ENCODE results near the gene FLYWCH1.
A peak's percentile ranks its signal among the peaks of the same experiment; 100 is the strongest.

Gene FLYWCH1

DNA sequence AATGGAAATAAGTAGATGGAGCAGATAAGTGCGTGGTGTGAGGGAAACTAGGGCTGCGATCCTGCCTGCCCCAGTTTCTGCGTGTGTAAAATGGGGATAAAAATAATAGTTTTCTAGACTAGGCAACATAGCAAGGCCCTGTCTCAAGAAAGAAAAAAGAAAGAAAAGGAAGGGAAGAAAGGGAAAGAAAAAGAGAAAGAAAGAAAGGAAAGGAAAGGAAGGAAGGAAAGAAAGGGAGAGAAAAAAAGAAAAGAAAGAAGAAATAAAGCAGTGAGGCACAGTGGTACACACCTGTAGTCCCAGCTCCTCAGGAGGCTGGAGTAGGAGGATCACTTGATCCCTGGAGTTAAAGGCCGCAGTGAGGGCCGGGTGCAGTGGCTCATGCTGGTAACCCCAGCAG is 70.7 kb downstream of the FLYWCH1 start:
- TF ChIP-seq POLR2AphosphoS5 (IDR thresholded peaks at IDR 0.05; ENCODE audit: low read depth, low read length) (no peak), FOXP2 (optimal IDR thresholded peaks at IDR 0.05; ENCODE audit: borderline replicate concordance, extremely low read depth, extremely low read length, insufficient read depth) (no peak), SIN3A (IDR thresholded peaks at IDR 0.05; ENCODE audit: borderline replicate concordance, insufficient read depth, low read length) (no peak), TAF1 (IDR thresholded peaks at IDR 0.05; ENCODE audit: borderline replicate concordance, insufficient read depth, low read length) (no peak)
- TF ChIP-seq, protein P1, sequence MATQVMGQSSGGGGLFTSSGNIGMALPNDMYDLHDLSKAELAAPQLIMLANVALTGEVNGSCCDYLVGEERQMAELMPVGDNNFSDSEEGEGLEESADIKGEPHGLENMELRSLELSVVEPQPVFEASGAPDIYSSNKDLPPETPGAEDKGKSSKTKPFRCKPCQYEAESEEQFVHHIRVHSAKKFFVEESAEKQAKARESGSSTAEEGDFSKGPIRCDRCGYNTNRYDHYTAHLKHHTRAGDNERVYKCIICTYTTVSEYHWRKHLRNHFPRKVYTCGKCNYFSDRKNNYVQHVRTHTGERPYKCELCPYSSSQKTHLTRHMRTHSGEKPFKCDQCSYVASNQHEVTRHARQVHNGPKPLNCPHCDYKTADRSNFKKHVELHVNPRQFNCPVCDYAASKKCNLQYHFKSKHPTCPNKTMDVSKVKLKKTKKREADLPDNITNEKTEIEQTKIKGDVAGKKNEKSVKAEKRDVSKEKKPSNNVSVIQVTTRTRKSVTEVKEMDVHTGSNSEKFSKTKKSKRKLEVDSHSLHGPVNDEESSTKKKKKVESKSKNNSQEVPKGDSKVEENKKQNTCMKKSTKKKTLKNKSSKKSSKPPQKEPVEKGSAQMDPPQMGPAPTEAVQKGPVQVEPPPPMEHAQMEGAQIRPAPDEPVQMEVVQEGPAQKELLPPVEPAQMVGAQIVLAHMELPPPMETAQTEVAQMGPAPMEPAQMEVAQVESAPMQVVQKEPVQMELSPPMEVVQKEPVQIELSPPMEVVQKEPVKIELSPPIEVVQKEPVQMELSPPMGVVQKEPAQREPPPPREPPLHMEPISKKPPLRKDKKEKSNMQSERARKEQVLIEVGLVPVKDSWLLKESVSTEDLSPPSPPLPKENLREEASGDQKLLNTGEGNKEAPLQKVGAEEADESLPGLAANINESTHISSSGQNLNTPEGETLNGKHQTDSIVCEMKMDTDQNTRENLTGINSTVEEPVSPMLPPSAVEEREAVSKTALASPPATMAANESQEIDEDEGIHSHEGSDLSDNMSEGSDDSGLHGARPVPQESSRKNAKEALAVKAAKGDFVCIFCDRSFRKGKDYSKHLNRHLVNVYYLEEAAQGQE (IDR thresholded peaks at IDR 0.05; ENCODE audit: insufficient read depth in 1 of 2, low read depth in 2 of 2, low read length in 2 of 2), result no peak

DNA sequence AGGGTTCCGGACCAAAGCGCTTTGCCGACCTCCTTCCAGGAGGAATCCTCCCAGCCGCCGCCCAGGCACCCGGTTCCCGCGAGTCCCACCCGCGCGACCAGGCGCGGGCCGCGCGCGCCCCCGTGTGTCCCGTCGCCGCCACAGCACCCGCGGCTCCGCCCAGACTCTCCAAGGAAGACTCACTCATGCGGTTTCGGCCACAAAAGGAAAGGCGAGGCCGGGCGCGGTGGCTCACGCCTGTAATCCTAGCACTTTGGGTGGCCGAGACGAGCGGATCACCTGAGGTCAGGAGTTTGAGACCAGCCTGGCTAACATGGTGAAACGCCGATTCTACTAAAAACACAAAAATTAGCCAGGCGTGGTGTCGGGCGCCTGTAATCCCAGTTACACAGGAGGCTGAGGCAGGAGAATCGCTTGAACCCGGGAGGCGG is 72.0 kb downstream of the FLYWCH1 start:
- no peak for TF ChIP-seq FOXP2 (optimal IDR thresholded peaks at IDR 0.05; ENCODE audit: borderline replicate concordance, extremely low read depth, extremely low read length, insufficient read depth)
- TF ChIP-seq TAF1 (IDR thresholded peaks at IDR 0.05; ENCODE audit: borderline replicate concordance, insufficient read depth, low read length), result no peak
- TF ChIP-seq, protein P1 (IDR thresholded peaks at IDR 0.05; ENCODE audit: insufficient read depth in 1 of 2, low read depth in 2 of 2, low read length in 2 of 2), result no peak
- peak; percentile 38; the same call in 1 of the 2 replicates for TF ChIP-seq POLR2AphosphoS5 (IDR thresholded peaks at IDR 0.05; ENCODE audit: low read depth, low read length)
- TF ChIP-seq SIN3A (IDR thresholded peaks at IDR 0.05; ENCODE audit: borderline replicate concordance, insufficient read depth, low read length), result no peak

DNA sequence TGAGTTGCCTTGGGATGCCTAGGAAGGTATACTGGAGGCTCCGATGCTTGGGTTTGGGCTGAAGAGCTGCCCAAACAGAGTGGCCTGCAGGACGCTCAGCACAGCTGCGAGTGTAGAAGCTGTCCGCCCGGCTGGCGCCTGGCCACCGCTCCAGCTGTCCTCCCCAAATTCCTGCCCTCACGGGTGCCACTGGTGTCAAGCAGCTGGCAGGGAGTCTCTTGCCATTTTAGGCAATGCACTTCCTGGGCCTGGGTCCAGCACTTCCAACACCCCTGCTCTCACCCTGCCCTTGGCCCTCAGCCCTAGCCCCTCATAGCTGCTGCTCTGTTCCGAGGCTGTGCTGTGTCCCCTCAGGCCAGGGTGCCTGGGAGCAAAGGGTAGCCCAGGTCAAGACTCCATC is 73.7 kb downstream of the FLYWCH1 start:
- no peak for TF ChIP-seq POLR2AphosphoS5 (IDR thresholded peaks at IDR 0.05; ENCODE audit: low read depth, low read length)
- TF ChIP-seq, protein P1 (IDR thresholded peaks at IDR 0.05; ENCODE audit: insufficient read depth in 1 of 2, low read depth in 2 of 2, low read length in 2 of 2), result no peak
- TF ChIP-seq FOXP2 (optimal IDR thresholded peaks at IDR 0.05; ENCODE audit: borderline replicate concordance, extremely low read depth, extremely low read length, insufficient read depth), result no peak
- no peak for TF ChIP-seq SIN3A (IDR thresholded peaks at IDR 0.05; ENCODE audit: borderline replicate concordance, insufficient read depth, low read length)
- TF ChIP-seq TAF1 (IDR thresholded peaks at IDR 0.05; ENCODE audit: borderline replicate concordance, insufficient read depth, low read length), result no peak

DNA sequence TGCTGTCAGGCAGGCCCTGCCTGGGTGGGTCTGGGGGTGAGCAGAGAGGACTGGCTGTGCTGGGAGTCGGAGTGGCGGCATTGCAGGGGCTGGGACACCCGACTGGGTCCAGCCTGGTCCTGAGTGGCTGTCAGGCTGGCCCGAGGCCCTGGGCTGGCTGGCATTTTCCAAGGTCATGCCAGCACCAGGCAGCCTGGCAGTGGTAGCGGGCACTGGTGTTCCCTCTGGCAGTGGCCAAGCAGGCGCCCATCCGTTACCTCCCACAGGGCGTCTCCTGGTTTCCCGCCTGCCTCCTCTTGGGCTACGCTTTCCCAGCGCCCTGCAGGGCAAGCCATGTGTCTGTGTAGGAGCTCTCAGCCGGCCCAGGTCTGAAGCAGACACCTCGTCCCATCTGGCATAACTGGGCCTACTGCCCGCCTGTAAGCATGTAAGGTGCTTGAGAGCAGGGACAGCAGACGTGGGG is 74.2 kb downstream of the FLYWCH1 start:
- TF ChIP-seq FOXP2 (optimal IDR thresholded peaks at IDR 0.05; ENCODE audit: borderline replicate concordance, extremely low read depth, extremely low read length, insufficient read depth), result no peak
- no peak for TF ChIP-seq TAF1 (IDR thresholded peaks at IDR 0.05; ENCODE audit: borderline replicate concordance, insufficient read depth, low read length)
- TF ChIP-seq, protein P1 (IDR thresholded peaks at IDR 0.05; ENCODE audit: insufficient read depth in 1 of 2, low read depth in 2 of 2, low read length in 2 of 2), result no peak
- no peak for TF ChIP-seq POLR2AphosphoS5 (IDR thresholded peaks at IDR 0.05; ENCODE audit: low read depth, low read length)
- no peak for TF ChIP-seq SIN3A (IDR thresholded peaks at IDR 0.05; ENCODE audit: borderline replicate concordance, insufficient read depth, low read length)

Measured in PFSK-1 (cell line).